Sigmoid colon (tissue), 7 donors: ENCODE measurements around the gene SACM1L. TPM values are rescaled to one million over a fixed set of nuclear protein-coding genes. Genes with fewer than 3 reads are reported as not detected.

Experiments
- DNase-seq: peaks from one replicate; pipeline ENCODE4 v3.0.0-alpha.2; 2019
- H3K27ac ChIP-seq, 4 donors: fragments of 200-600 bp; sonication (generic); one replicate each; pipeline ENCODE4 v1.5.1; 2016 to 2019; ENCODE audit warnings: mild to moderate bottlenecking in 1 of 4
- H3K27me3 ChIP-seq, 3 donors: fragments of 200-600 bp; sonication (generic); one replicate each; pipeline ENCODE4 v1.5.1; 2019; ENCODE audit warnings: mild to moderate bottlenecking in 1 of 3
- H3K36me3 ChIP-seq, 4 donors: fragments of 200-600 bp; sonication (generic); one replicate each; pipeline ENCODE4 v1.5.1; 2016 to 2019
- H3K4me1 ChIP-seq, 4 donors: fragments of 200-600 bp; sonication (generic); one replicate each; pipeline ENCODE4 v1.5.1; 2017 to 2019
- H3K4me3 ChIP-seq, 4 donors: fragments of 200-600 bp; sonication (generic); one replicate each; pipeline ENCODE4 v1.5.1; 2017 to 2019; ENCODE audit warnings: mild to moderate bottlenecking in 2 of 4, moderate library complexity in 1 of 4
- H3K9me3 ChIP-seq, 4 donors: fragments of 200-600 bp in 3 of 4; sonication (generic) in 3 of 4; one replicate each; pipeline versions ENCODE4 v1.5.1 to v1.6.1; 2013 to 2019
- CTCF ChIP-seq, 4 experiments: fragments of 450-650 bp in 3 of 4; fragments of 200-600 bp in 1 of 4; IDR thresholded peaks; one replicate each; pipeline ENCODE4 v1.5.1; 2016 to 2019; ENCODE audit warnings: antibody characterized with exemption in 4 of 4, mild to moderate bottlenecking in 3 of 4, moderate library complexity in 2 of 4
- EP300 ChIP-seq, 4 donors: sonication (generic); formaldehyde crosslinking; IDR thresholded peaks; one replicate each; pipeline ENCODE4 v1.6.1; 2017; ENCODE audit warnings: antibody characterized with exemption in 4 of 4
- POLR2A ChIP-seq, 2 donors: fragments of 450-650 bp; IDR thresholded peaks; one replicate each; pipeline ENCODE4 v1.6.1; 2016; ENCODE audit warnings: antibody characterized with exemption in 2 of 2, mild to moderate bottlenecking in 2 of 2, moderate library complexity in 2 of 2
- POLR2AphosphoS5 ChIP-seq, 4 donors: sonication (generic); formaldehyde crosslinking; IDR thresholded peaks; one replicate each; pipeline ENCODE4 v1.6.1; 2017; ENCODE audit warnings: antibody characterized with exemption in 4 of 4
- WGBS, 2 donors: extraction: QIAGEN DNeasy Blood & Tissue Kit; methylation state at CpG; one replicate each; pipeline ENCODE4 v1.1.7; 2013; 5-methylcytosine and 5-hydroxymethylcytosine counted together
- intact Hi-C: fragments of 100-400 bp; cut with DNase I; formaldehyde crosslinking; loops from one replicate; pipeline ENCODE4 v1.15.1; 2023
- polyA plus RNA-seq, 3 donors: library from polyadenylated mRNA; stranded (reverse); fragments of 200-250 nt; gene quantifications; one replicate each; pipeline ENCODE4 v1.2.3, GENCODE V29; 2013
- total RNA-seq, 4 donors: library from RNA; depleted of rRNA; stranded (reverse); fragments of >200 nt; gene quantifications; one replicate each; pipeline ENCODE4 v1.1.0, GENCODE V29; 2016
- donor health status: healthy with polysubstance abuse.
- donor health status: Bipolar disorder and iron deficiency.
- donor health status: healthy.

SACM1L gene
- total and polyA plus RNA-seq, 7 donors: 21.6 to 44.6 (median 38.5) TPM

- no peak for DNase-seq
- peaks cover 0 to 3% (median 0%) of the 10 kb centered on the region in 4 donors for H3K9me3 ChIP-seq
- WGBS, 2 donors: 50 to 84% methylated on average over 1 of the region's 1 CpG
- no peaks in the 10 kb centered on the region for H3K27me3 ChIP-seq
- H3K4me1 ChIP-seq: peaks cover 0 to 11% (median 4%) of the 10 kb centered on the region in 4 donors
- H3K27ac ChIP-seq: no peak overlapping the region
- no peak overlapping the region for H3K4me3 ChIP-seq
- intact Hi-C loops: no loop called here
- TF ChIP-seq EP300 (IDR thresholded peaks at IDR 0.05): no peak
- no peak for TF ChIP-seq CTCF (IDR thresholded peaks at IDR 0.05)
- peaks cover 0 to 32% (median 5%) of the 10 kb centered on the region in 4 donors for H3K36me3 ChIP-seq
Measured at GRCh38 chr3:45681221-45681620, 8.0 kb upstream of the SACM1L start.

- Histone ChIP-seq H3K4me1 (peaks cover 0 to 8% (median 3%) of the 10 kb centered on the region in 4 donors), H3K4me3 (no peak overlapping the region), H3K36me3 (peaks cover 0 to 28% (median 5%) of the 10 kb centered on the region in 4 donors), H3K27me3 (no peaks in the 10 kb centered on the region), H3K27ac (no peak overlapping the region), H3K9me3 (peaks cover 0 to 3% (median 0%) of the 10 kb centered on the region in 4 donors)
- 94 to 99% methylated on average over 3 of the region's 3 CpGs for WGBS, 2 donors
- intact Hi-C loops: no loop called here
- no peak for DNase-seq
- TF ChIP-seq POLR2AphosphoS5 (IDR thresholded peaks at IDR 0.05) (no peak), POLR2A (IDR thresholded peaks at IDR 0.05) (no peak), EP300 (IDR thresholded peaks at IDR 0.05) (no peak), CTCF (IDR thresholded peaks at IDR 0.05) (no peak)
Measured at GRCh38 chr3:45681846-45682245, 7.3 kb upstream of the SACM1L start.

- H3K27me3 ChIP-seq: no peaks in the 10 kb centered on the region
- WGBS, 2 donors: 96 to 99% methylated on average over 2 of the region's 2 CpGs
- H3K9me3 ChIP-seq: peaks cover 0 to 3% (median 0%) of the 10 kb centered on the region in 4 donors
- H3K4me1 ChIP-seq: peaks cover 0 to 3% (median 2%) of the 10 kb centered on the region in 4 donors
- intact Hi-C loops: no loop called here
- peaks cover 0 to 23% (median 5%) of the 10 kb centered on the region in 4 donors for H3K36me3 ChIP-seq
- no peak overlapping the region for H3K27ac ChIP-seq
- DNase-seq: no peak
- TF ChIP-seq POLR2A (IDR thresholded peaks at IDR 0.05) (no peak), CTCF (IDR thresholded peaks at IDR 0.05) (no peak), EP300 (IDR thresholded peaks at IDR 0.05) (no peak), POLR2AphosphoS5 (IDR thresholded peaks at IDR 0.05) (no peak)
- no peak overlapping the region for H3K4me3 ChIP-seq
Measured at GRCh38 chr3:45682311-45682710, 6.9 kb upstream of the SACM1L start.

GRCh38 chr3:45682786-45683185, 6.4 kb upstream of the SACM1L start:
- H3K4me1 ChIP-seq: peaks cover 0 to 3% (median 0%) of the 10 kb centered on the region in 4 donors
- H3K4me3 ChIP-seq: no peak overlapping the region
- WGBS, 2 donors: 76 to 97% methylated on average over 5 of the region's 5 CpGs
- intact Hi-C loops: no loop called here
- peaks cover 0 to 3% (median 0%) of the 10 kb centered on the region in 4 donors for H3K9me3 ChIP-seq
- no peaks in the 10 kb centered on the region for H3K27me3 ChIP-seq
- no peak overlapping the region for H3K27ac ChIP-seq
- peaks cover 0 to 18% (median 5%) of the 10 kb centered on the region in 4 donors for H3K36me3 ChIP-seq
- no peak for DNase-seq
- no peak for TF ChIP-seq POLR2AphosphoS5 (IDR thresholded peaks at IDR 0.05)
- TF ChIP-seq POLR2A (IDR thresholded peaks at IDR 0.05): no peak
- TF ChIP-seq CTCF (IDR thresholded peaks at IDR 0.05): no peak
- TF ChIP-seq EP300 (IDR thresholded peaks at IDR 0.05): no peak
